HepG2 (cell line): ENCODE measurements around the gene CRKL. TPM values are rescaled to one million over a fixed set of nuclear protein-coding genes. Genes with fewer than 3 reads are reported as not detected.
A peak's percentile ranks its signal among the peaks of the same experiment; 100 is the strongest.

Source experiments
- ARID4A ChIP-seq: sonication (generic); formaldehyde crosslinking; IDR thresholded peaks from 2 replicates; pipeline ENCODE4 v1.5.0; 2020; ENCODE audit warnings: mild to moderate bottlenecking, missing genetic modification reagents, borderline replicate concordance
- ATF6 ChIP-seq: sonication (generic); formaldehyde crosslinking; conservative IDR thresholded peaks from 2 replicates; pipeline ENCODE4 v1.4.0; 2020; ENCODE audit warnings: missing genetic modification reagents
- ELF3 ChIP-seq: IDR thresholded peaks from 2 replicates; pipeline ENCODE4 v1.6.1; 2016; ENCODE audit warnings: missing genetic modification reagents, missing compliant biosample characterization
- HNRNPLL ChIP-seq: fragments of 200-400 bp; formaldehyde crosslinking; IDR thresholded peaks from 2 replicates; pipeline ENCODE4 v1.6.1; 2017; ENCODE audit warnings: mild to moderate bottlenecking, low read depth, low read length; ENCODE audit not compliant: poor library complexity, severe bottlenecking
- LCORL ChIP-seq, 2 experiments: fragments of 450-650 bp in 1 of 2; sonication (generic) in 1 of 2; formaldehyde crosslinking in 1 of 2; IDR thresholded peaks; 2 replicates each; pipeline versions ENCODE4 v1.5.0 to v1.6.1; 2017 to 2020; ENCODE audit warnings: antibody characterized with exemption in 1 of 2, missing genetic modification reagents in 1 of 2
- MAFK ChIP-seq, 2 experiments: IDR thresholded peaks in 1 of 2; conservative IDR thresholded peaks in 1 of 2; 2 replicates each; pipeline ENCODE4 v1.6.1; 2011; ENCODE audit warnings: improper control_type of control experiment in 2 of 2, low read length in 2 of 2
- MTA1 ChIP-seq: sonication (generic); formaldehyde crosslinking; IDR thresholded peaks from 2 replicates; pipeline ENCODE4 v1.4.0; 2020; ENCODE audit warnings: missing genetic modification reagents, mild to moderate bottlenecking, borderline replicate concordance
- MTERF4 ChIP-seq: sonication (generic); formaldehyde crosslinking; IDR thresholded peaks from 2 replicates; pipeline ENCODE4 v1.8.0; 2023; ENCODE audit warnings: mild to moderate bottlenecking, missing genetic modification reagents
- YY1 ChIP-seq: IDR thresholded peaks from 2 replicates; pipeline ENCODE4 v1.6.1; 2011; ENCODE audit warnings: low read length, low read depth, moderate library complexity, mild to moderate bottlenecking; ENCODE audit not compliant: insufficient read depth, insufficient replicate concordance
- ZFYVE20 ChIP-seq: sonication (generic); formaldehyde crosslinking; IDR thresholded peaks from 2 replicates; pipeline ENCODE4 v1.8.0; 2023; ENCODE audit warnings: low read depth, mild to moderate bottlenecking, moderate library complexity, missing genetic modification reagents, borderline replicate concordance
- ZNF580 ChIP-seq: IDR thresholded peaks from 2 replicates; pipeline ENCODE4 v1.6.1; 2016; ENCODE audit warnings: low read depth, borderline replicate concordance
- ZNF784 ChIP-seq: sonication (generic); formaldehyde crosslinking; IDR thresholded peaks from 2 replicates; pipeline ENCODE4 v1.5.1; 2020; ENCODE audit warnings: missing genetic modification reagents, mild to moderate bottlenecking, borderline replicate concordance
- ZNF788 ChIP-seq: sonication (generic); formaldehyde crosslinking; IDR thresholded peaks from 2 replicates; pipeline ENCODE4 v1.5.0; 2020; ENCODE audit warnings: mild to moderate bottlenecking, missing genetic modification reagents, borderline replicate concordance
- polyA plus RNA-seq, 8 experiments: library from polyadenylated mRNA; depleted of rRNA in 3 of 8; stranded (reverse) in 7 of 8; unstranded in 1 of 8; fragments of >200 nt; fragmentation: Illumina TruSeq in 4 of 8; extraction: Trizol in 4 of 8; gene quantifications; 2 replicates each; pipeline versions ENCODE4 v1.2.1 to v1.2.3, GENCODE V29; 2011 to 2016; ENCODE audit warnings: low read depth in 4 of 8, missing spikeins in 1 of 8, mixed read lengths in 1 of 8; ENCODE audit not compliant: insufficient read depth in 1 of 8
- total RNA-seq, 5 experiments: library from RNA; depleted of rRNA; stranded (reverse); fragments of >200 nt; fragmentation: Illumina TruSeq; extraction: Trizol; gene quantifications; 2 replicates each; pipeline ENCODE4 v1.2.3, GENCODE V29; 2016; ENCODE audit warnings: low read depth in 1 of 5

The CRKL gene
- total and polyA plus RNA-seq, 2 of the 13 experiments (the other 11 are each of a cell fraction or from before 2014, with no cell fraction given) = 37.4 to 60.6 TPM

GRCh38 chr22:20957102-20957682 lies 40.0 kb downstream of the CRKL start (continued):
- TF ChIP-seq ZNF580 (no peak; the same call in 1 of the 2 replicates), YY1 (peak; percentile 12), MAFK (conservative IDR thresholded peaks at IDR 0.05 in 1 of 2, IDR thresholded peaks at IDR 0.05 in 1 of 2; ENCODE audit: low read length in 2 of 2) (no peak), ZNF788 (CRISPR knock-in tag) (0 out of 2 replicates have a peak, but pooled peaks have one; percentile 21), ARID4A (CRISPR knock-in tag) (peak; percentile 47), MTA1 (CRISPR knock-in tag) (peak; percentile 66), ZNF784 (CRISPR knock-in tag) (peak; percentile 91), ZFYVE20 (CRISPR knock-in tag) (0 out of 2 replicates have a peak, but pooled peaks have one; percentile 76), LCORL (IDR thresholded peaks at IDR 0.05) (no peak), LCORL (CRISPR knock-in tag; IDR thresholded peaks at IDR 0.05) (peak; percentile 84; the same call in 1 of the 2 replicates), HNRNPLL (peak; percentile 63), ELF3 (CRISPR knock-in tag) (peak; percentile 13; the same call in 1 of the 2 replicates), MTERF4 (CRISPR knock-in tag) (0 out of 2 replicates have a peak, but pooled peaks have one; percentile 73), ATF6 (no peak)
